ENCODE results near the gene MAP2K7.
"Not testable (repeated sequence)": the region's sequence is repeated elsewhere in the genome, so short reads cannot be mapped to it uniquely, and the experiment has no call there.

Gene MAP2K7

GRCh38 chr19:7908078-7908699 lies 4.5 kb downstream of the MAP2K7 start:
- no peak for DNase-seq (ENCODE audit: low read depth)

GRCh38 chr19:7908742-7909461 lies 5.2 kb downstream of the MAP2K7 start:
- no peak for DNase-seq (ENCODE audit: low read depth)

- DNase-seq (ENCODE audit: low read depth): no peak
Observed at GRCh38 chr19:7909471-7910067, 5.9 kb downstream of the MAP2K7 start.

GRCh38 chr19:7910321-7911161 lies 6.9 kb downstream of the MAP2K7 start:
- DNase-seq (ENCODE audit: low read depth): no peak

GRCh38 chr19:7911508-7912143 lies 7.9 kb downstream of the MAP2K7 start:
- no peak for DNase-seq (ENCODE audit: low read depth)

- DNase-seq (ENCODE audit: low read depth): no peak
Observed at GRCh38 chr19:7912144-7912696, 8.5 kb downstream of the MAP2K7 start.

- no peak for DNase-seq (ENCODE audit: low read depth)
Observed at GRCh38 chr19:7912697-7913564, 9.3 kb downstream of the MAP2K7 start.

GRCh38 chr19:7913652-7914051 lies 10.0 kb downstream of the MAP2K7 start:
- no peak for DNase-seq (ENCODE audit: low read depth)

GRCh38 chr19:7914099-7914498 lies 10.4 kb downstream of the MAP2K7 start:
- no peak for DNase-seq (ENCODE audit: low read depth)

GRCh38 chr19:7914598-7915045 lies 10.9 kb downstream of the MAP2K7 start, which contains the start of gene TGFBR3L:
Gene TGFBR3L, plus strand, starts transcription at chr19:7914830.
- DNase-seq (ENCODE audit: low read depth): no peak

- no peak for DNase-seq (ENCODE audit: low read depth)
Observed at GRCh38 chr19:7915250-7916102, 11.8 kb downstream of the MAP2K7 start.

- DNase-seq (ENCODE audit: low read depth): no peak
Observed at GRCh38 chr19:7916103-7916954, 12.7 kb downstream of the MAP2K7 start.

- DNase-seq (ENCODE audit: low read depth): no peak
Observed at GRCh38 chr19:7916955-7917266, 13.2 kb downstream of the MAP2K7 start.

GRCh38 chr19:7917267-7918061 lies 13.8 kb downstream of the MAP2K7 start:
- DNase-seq (ENCODE audit: low read depth): peak; percentile 43

- DNase-seq (ENCODE audit: low read depth): not testable (repeated sequence)
Observed at GRCh38 chr19:7918062-7918614, 14.5 kb downstream of the MAP2K7 start.

- no peak for DNase-seq (ENCODE audit: low read depth)
Observed at GRCh38 chr19:7918615-7919421, 15.1 kb downstream of the MAP2K7 start.
